Mammary epithelial cell (primary cell): ENCODE results near the gene EXOC4.

Experiments used
- EZH2 ChIP-seq: IDR thresholded peaks from 2 replicates; pipeline ENCODE4 v1.6.1; 2012; ENCODE audit warnings: low read length, inconsistent platforms, borderline replicate concordance
- TF ChIP-seq, protein P1 (sequence below), 2 donors: IDR thresholded peaks in 1 of 2; conservative IDR thresholded peaks in 1 of 2; 2 replicates each; pipeline ENCODE4 v1.5.1; 2011 to 2012; ENCODE audit warnings: inconsistent platforms in 2 of 2, low read length in 2 of 2, mild to moderate bottlenecking in 2 of 2, control low read depth in 1 of 2, low read depth in 1 of 2; ENCODE audit not compliant: insufficient read depth in 1 of 2; ENCODE audit errors: extremely low read depth in 1 of 2

DNA sequence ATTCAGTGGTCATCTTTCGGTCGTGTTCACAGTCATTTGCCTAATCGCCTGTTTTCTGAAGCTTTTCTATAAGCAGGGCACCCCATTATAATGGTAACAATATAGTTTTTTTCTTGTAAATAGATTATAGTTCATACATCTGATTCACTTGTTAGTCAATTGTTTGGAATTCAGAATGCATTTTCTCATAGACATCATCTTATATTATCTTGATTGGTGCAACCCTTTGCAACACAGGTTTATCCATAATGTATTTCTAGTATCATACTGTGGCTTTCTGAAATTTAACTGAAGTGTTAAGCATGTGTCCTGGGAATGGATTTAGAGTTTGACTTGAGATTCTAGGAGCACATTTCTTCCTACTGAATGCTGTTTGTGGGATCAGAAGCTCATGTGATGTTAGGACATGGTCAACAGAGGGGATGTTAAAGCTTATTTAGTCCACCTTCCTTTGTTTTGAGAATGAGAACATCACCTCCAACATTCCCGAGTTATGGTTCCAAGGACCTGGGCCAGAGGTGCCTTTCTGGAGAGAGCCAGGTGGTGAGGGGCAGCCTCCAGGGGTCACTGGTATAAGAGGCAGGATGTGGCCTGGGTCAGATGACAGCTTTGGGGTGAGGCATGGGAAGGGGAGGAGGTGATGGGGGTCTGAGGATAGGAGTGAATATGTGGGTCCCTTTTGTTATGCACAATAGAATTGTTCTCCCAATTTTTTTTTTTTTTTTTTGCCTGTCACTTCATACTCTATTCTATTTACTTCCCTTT is 415.6 kb downstream of the EXOC4 start:
- TF ChIP-seq, protein P1, sequence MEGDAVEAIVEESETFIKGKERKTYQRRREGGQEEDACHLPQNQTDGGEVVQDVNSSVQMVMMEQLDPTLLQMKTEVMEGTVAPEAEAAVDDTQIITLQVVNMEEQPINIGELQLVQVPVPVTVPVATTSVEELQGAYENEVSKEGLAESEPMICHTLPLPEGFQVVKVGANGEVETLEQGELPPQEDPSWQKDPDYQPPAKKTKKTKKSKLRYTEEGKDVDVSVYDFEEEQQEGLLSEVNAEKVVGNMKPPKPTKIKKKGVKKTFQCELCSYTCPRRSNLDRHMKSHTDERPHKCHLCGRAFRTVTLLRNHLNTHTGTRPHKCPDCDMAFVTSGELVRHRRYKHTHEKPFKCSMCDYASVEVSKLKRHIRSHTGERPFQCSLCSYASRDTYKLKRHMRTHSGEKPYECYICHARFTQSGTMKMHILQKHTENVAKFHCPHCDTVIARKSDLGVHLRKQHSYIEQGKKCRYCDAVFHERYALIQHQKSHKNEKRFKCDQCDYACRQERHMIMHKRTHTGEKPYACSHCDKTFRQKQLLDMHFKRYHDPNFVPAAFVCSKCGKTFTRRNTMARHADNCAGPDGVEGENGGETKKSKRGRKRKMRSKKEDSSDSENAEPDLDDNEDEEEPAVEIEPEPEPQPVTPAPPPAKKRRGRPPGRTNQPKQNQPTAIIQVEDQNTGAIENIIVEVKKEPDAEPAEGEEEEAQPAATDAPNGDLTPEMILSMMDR (conservative IDR thresholded peaks at IDR 0.05 in 1 of 2, IDR thresholded peaks at IDR 0.05 in 1 of 2; ENCODE audit: extremely low read depth in 1 of 2, insufficient read depth in 1 of 2, low read depth in 1 of 2, low read length in 2 of 2) = no peak
- TF ChIP-seq EZH2 = no peak
